GM21390 (cell line): Measurements from ENCODE around the gene MACROD1.
"Not testable (repeated sequence)": the region's sequence is repeated elsewhere in the genome, so short reads cannot be mapped to it uniquely, and the experiment has no call there.

Experiments
- ATAC-seq: cut with Tn5 transposase; IDR thresholded peaks from one replicate; pipeline ENCODE4 v1.9.1; 2021; ENCODE audit not compliant: unreplicated experiment

Gene MACROD1

DNA sequence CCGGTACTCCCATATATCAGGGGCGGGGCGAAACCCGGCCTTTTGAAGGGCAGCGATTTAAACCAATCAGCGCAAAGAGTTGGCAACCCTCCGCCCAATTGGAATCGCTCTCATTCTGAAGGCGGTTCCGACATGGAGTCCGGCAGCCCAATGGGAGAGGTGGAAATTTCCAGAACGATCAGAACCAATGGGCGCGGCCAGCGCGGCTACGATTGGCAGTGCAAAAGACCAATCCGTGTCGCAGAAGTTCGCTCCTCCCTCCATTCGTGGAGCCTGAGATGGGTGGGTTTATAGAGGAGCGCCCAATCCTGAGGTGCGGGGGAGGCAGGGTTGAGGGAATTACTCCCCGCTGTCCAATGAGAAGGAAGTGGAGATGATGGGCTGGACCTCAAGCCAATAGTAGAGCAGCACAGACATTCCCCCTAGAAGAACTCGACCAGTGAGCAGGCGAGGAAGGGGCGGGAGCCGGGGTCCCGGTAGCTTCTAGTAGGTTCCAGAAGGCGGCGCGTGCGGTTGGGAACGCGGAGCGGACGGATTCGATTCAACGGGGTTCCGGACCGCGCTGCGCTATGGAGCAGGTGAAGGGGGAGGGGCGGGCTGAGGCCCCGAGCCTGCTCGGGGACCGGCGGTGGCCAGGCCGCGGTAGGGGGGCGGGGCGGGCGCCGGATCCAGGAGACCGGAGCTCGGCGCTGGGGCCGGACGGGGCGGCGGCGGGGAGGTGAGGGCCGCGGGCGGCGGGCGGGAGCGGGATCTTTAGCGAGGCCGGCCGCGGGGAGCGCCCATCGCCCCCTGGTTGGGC, 20.0 kb upstream of the MACROD1 start, which contains the start of gene STIP1:
STIP1 (plus strand) TSS at position 479 of the 799 bp plus-strand sequence; CDS start at position 570, 91 bp downstream.
- ATAC-seq: peak; percentile 86

DNA sequence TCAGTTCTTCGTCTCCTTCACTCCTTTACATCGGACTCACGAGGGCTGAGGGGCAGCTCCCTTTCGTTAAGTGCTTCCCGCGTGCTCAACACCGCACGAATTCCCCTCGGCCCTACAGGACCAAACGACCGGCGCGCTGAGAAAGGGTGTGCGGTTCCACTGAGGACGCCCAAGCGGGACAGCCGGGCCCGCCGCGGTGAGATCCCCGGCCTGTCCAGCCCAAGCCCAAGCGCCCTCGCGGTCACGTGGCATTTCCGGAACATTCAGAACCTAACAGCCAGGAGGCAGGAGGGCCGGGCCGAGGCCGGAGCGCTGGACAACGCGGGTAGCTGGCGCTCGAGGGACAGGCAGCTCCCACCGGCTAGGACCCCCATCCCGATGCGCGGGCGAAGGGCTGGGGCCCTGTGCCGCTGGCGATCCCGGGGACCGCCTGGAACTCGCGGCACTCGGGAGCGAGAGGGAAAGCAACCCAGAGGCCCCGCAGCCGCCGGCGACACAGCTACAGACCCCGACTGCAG, 19.3 kb upstream of the MACROD1 start:
- peak; percentile 18 for ATAC-seq

DNA sequence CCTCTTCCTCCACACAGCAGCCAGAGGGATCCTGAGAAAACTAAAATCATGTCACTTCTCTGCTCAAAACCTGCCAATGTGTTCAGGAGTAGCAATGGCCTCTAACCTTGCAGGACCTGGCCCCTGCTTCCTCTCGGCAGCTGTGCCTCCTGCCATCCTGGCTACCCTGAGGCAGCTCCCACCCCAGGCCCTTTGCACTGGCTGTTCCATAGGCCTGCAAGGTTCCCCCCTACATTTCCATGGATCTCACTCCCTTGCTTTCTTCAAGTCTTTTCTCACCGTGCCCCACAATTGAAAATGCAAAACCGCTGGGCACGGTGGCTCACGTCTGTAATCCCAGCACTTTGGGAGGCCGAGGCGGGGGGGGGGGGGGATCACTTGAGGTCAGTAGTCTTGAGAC, 18.0 kb upstream of the MACROD1 start:
- ATAC-seq: no peak

DNA sequence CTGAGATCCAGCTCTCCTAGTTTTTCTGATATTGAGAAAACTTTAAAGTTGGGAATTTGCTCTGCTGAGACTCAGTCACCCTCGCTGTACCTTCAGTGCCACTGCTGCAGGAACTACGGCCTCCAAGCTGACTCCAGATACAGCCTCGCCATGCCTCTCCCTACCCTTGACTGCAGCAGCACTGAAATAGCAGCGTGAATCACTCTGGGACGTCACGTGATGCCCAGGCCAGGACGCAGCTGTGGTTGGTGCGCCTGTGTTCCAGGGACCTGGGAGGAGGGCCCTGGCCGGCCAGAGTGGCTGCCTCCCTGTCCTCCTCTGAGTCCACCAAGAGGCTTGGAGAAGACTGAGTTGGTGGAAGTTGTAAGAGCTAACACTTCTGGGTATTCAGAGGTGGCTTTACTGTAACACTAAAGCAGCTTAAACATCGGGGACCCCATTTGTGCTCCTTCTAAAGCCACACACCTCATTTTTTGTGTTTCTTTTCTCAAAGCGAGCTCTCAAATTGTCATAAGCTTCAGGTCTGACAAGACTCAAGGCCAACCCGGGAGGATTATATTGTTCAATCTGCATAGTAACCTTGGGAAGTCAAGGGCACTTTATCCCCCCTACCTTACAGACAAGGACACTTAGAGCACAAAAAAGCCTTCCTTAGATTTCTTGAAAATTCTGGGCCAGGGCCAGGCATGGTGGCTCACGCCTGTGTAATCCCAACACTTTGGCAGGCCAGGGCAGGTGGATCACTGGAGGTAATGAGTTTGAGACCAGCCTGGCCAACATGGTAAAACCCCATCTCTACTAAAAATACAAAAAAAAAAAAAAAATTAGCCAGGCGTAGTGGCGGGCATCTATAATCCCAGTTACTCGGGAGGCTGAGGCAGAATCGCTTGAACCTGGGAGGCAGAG, 15.8 kb upstream of the MACROD1 start:
- ATAC-seq: no peak

DNA sequence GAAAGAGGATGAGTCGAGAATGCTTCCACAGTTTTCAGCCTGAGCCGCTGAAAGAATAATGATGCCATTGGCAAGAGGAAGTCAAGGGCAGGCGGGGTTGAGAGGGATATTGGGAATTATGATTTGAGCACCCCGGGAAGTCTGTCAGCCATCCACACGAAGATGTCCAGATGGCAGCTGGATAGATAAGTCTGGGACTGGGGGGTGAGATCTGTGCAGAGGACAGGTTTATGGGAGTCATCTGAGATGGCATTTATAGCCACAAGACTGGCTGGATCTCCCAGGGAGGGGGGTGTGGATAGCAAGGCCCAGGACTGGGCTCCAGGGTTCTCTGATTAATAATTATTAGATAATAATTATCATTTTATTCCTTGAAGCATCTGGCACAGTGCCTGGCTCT, 15.0 kb upstream of the MACROD1 start:
- ATAC-seq: no peak

DNA sequence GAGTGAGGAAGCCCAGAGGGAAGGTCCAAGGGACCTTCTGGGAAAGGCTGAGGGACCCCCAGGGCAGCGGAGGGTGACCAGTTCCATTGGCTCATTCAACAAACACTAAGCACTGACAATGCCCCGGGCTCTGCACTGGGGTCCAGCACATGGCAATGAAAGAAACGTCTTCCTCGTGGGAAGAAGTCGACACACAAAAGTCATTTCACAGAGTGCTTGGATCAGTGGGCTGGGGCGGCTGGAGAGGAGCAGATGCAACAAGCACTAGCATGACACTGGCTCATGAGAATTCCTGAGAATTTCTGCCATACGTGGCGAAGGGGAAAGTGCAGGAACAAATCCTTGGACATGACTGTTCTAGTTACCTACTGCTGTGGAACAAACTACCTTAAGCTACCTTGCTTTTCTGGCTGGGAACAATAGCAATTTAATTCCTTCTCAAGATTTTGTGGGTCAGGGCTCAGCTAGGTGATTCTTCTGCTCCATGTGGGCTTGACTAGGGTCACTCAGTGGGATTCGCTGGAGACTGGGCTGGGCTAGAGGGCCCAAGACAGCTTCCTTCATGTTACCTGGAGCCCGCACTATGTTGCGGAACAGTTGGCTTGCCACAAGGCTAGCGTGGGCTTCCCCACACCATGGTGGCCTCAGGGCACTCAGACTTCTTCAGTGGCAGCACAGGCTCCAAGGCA, 13.2 kb upstream of the MACROD1 start:
- no peak for ATAC-seq

DNA sequence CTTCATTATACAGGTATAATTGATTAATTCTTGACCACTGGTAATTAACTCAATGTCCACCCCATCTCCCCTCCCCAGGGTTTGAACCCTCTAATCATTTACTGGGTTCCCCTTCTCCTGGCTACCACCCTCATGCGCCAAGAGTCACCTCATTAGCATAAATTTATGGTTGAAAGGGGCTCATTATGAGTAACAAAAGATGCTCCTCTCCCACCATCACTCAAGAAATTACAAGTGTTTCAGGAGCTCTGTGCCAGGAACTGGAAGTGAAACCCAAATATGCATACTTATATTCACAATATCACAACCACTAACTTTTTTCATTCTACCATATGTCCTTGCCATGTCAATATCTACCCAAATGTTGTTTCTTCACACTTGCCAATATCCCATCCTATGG, 12.3 kb upstream of the MACROD1 start:
- no peak for ATAC-seq

DNA sequence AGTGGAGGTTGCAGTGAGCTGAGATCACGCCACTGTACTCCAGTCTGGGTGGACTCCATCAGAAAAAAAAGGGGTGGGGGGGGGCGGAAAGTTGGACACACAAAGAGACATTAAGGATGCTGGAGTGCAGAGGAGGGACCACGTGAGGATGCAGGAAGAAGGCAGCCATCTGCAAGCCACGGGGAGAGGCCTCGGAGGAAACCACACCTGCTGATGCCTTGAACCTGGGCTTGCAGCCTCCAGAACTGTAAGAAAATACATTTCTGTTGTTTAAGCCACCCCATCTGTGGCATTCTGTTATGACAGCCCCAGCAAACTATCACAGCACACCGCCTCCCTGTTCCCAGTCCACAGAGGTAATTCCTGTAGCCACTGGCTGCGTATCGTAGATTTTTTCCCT, 10.8 kb upstream of the MACROD1 start:
- no peak for ATAC-seq

DNA sequence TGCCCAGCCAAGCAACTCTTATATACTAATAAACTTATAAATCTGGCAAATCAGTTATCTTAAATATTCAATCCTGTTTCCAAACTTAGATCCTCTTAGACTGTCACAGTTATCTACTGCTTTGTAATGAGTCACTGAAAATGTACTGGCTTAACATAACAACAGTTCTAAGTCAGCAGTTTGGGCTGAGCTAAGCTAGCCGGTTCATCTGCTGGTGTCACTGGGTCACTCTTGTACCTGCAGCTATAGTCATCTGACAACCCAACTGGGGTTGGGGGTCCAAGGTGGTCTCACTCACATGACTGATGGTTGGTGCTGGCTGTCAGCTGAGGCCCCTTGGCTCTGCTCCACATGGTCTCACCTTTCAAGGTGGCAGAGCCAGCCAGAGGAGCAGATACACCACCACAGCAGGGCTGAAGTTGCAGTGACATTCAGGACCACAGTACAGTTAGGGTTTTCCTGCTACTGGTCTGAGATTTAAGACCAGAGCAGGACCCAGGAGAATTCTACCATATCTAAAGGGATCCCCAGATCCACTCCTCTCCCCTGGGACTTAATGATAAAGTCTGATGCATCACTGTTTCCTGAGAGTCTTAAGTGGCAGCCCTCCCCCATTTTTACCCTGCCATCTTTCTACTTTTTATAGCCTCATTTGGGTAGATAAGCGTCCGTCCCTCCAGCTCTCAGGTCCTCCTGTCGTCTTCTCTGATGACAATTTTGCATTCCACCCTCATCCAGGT, 7.9 kb upstream of the MACROD1 start:
- no peak for ATAC-seq

DNA sequence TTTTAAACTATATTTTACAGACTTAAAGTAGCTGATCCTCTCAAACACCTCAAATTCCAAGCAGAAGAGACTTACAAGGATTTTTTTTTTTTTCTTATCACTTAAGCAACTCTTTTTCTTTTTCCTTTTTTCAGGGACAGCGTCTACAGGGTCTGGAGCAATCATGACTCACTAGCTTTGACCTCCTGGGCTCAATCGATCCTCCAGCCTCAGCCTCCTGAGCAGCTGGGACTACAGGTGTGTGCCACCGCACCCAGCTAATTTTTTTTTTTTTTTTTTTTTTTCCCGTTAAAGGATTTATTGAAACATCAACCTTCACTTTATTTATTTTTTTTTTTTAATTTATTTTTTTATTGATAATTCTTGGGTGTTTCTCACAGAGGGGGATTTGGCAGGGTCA, 4.5 kb upstream of the MACROD1 start:
- ATAC-seq: no peak

DNA sequence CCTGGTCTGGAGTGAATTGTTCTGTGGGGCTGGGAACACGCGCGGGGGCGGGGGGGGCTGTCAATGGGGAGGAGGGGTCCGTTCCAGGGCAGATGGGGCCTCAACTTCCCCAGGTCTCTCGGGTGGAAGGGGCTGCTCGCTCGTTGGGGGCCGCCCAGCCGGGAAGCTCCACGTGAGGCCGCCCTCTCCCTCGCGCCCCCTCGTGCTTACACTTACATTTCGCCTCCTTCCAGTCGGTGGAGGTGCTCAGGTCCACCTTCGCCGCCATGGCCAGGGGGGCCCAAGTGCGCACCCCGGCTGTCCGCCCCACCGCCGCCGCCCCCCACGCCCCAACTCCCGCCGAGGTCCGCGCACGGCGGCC, 452 bp downstream of the MACROD1 start:
- no peak for ATAC-seq

DNA sequence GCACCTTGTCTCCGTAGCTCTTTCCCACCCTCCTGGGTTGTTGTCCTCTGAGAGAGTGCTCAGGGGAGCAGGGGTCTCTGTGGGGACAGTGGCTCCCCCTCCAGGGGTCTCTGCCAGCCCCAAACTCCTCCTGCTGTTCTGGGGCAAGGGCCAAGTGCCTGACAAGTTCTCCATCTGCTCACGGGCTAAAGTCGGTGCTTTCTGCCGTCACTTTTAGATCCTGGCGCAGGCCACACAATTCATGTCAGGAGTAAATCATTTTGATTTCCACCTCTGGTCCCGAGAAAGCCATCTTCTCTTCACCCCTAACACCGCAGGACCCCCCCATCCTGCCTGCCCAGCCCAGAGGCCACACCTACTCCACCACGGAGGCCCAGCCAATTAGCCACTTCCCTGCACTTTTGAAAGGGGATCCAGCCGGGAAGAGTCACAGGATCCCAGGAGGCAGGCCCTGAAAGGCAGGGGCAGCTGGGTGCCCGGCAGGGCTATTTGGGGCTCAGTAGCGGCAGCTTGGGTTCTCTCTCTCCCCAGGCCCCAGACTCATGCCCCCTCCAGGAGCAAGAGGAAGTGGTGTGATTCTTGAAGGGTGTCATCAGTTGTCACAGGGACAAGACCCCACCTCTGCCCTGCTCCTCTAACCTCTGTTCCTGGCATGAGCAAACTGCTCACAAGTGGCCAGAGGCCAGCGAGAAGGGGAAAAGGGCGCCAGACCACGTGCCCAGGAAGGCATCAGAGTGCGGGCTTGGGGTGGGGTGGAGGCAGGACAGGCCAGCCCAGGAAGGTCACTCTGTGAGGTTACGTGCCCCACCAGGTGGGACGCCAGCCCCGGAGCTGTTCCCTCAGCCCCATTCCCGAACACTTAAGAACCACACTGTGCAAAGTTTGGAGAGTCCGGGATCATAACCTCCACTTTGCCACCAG, 1.3 kb downstream of the MACROD1 start:
- ATAC-seq: no peak

DNA sequence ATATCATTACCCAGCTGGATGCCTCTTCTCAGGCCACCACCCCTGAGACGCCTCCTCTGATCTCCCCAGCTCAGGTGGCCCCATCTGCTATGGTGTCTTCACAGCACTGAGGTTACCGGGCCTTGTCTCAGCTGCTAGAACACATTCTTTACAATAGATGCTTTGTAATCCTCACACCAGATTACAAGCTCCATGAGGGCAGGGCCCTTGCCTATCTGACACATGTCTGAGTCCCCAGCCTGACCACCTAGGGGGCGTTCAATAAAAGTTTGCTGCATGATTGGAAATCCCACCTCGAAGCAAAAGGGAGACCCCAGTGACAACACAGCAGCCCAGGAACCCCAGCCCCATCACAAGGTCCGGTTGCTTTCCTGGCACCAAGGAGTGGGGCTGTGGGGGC, 2.0 kb downstream of the MACROD1 start:
- no peak for ATAC-seq

DNA sequence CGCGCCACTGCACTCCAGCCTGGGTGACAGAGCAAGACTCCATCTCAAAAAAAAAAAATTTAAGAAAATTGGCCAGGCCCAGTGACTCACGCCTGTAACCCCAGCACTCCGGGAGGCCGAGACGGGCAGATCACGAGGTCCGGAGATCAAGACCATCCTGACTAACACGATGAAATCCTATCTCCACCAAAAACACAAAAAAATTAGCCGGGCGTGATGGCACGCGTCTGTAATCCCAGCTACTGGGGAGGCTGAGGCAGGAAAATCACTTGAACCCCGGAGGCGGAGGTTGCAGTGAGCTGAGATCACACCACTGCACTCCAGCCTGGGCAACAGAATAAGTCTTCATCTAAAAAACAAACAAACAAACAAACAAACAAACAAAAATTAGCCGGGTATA, 3.1 kb downstream of the MACROD1 start:
- not testable (repeated sequence) for ATAC-seq

DNA sequence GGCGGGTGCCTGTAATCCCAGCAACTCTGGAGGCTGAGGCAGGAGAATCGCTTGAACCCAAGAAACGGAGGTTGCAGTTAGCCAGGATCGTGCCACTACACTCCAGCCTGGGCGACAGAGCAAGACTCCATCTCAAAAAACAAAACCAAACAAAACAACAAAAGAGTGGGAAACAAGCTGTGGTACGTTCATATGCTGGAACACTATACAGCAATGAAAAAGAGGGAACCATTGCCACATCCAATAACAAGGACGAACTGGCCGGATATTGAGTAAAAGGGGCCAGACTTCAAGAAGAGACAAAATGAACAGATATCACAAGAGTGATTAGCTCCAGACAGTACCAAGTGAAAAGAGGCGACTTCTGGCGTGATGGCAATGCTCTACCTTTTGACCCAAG, 4.9 kb downstream of the MACROD1 start:
- ATAC-seq: no peak

DNA sequence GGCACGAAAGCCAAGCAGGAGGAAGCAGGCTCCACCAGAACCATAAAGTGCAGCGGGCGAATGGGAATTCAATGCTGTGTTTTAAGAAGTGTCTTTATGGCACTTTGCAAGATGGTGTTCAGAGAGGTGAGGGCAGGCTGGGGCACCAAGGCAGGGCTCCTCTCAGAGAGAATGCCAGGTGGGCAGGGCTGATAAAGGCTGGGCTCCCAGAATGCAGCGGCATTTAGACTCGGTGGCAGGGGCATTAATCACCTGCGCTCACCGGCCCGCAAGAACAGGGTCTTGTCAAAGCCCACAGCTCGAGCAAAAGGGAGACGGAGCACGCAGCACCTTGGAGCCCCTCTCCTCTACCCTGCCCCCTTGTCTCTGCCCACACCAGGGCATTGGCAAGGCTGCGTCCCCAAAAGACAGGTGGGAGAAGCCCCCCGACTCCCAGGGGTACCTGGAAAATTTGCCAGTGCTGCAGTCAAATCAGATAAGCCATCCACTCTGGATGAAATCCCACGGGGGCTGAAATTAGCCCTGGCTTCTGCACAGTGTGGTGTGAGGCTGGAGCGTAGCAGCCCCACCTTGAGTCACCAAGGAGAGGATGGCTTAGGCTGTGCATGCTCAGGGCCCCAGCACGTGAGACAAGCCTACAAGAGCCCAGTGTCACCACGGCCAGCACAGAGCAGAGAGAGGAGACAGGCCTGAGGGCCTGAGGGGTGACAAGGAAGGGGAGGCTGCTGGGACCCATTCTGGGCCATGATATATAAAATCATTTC, 8.1 kb downstream of the MACROD1 start:
- ATAC-seq: no peak

DNA sequence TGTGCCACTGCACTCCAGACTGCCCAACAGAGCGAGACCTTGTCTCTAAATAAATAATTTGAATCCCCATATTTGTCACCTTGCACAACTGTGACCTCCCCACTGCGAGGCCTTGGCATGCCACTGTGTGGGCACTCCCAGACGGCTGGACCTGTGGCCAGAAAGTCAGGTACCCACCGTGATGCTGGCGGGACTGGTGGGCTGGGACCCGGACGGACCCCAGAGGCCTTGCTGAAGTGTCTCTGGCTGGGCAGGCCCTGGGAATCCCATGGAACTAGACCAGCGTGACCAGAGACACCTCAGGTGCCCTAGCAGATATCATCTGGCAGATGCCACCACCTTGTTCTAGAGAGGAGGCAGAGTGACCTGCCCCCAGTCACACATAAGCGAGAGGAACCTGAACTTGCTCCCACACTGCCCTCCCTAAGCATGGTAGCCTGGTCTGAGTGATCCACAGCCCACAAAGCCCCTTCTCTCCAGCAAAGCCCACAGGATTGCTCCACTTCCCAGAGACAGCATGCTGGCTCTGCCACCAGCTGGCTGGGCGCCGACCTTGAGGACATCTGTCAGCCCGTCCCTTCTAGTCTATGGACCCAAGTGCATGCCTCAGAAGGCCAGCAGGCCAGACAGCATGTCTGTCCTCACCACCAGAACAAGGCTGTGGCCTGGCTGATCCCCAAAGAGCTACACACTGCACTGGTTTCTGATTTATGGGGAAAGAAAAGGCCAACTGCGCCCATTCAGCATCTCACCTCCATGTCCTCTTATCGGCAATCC, 9.5 kb downstream of the MACROD1 start:
- no peak for ATAC-seq

DNA sequence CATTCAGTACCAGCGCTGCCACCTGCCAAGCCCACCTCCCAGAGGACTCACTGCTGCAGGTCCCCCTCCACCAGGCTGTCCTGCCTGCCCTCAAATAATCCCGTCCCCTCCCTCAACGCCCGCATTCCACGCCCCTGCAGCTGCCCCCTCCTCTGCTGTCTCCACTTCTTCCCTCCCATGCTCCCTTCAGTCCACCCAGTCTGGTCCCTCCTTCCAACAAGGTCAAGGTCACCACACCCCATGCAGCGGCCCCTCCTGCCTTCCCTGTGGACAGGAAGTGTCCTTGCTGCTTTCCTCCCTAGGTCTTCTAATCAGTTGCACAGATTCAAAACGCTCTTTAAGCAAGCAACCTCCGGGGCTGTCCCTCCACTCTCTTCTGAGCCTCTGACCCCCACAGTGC, 12.1 kb downstream of the MACROD1 start:
- ATAC-seq: no peak
